Stimulated activated CD8-positive, alpha-beta memory T cell treated with anti-CD3 and anti-CD28 coated beads, Interleukin-12 subunit alpha, Interleukin-12 subunit beta, amount 100 ng/mL, for 4 hours (primary cell): Measurements from ENCODE around the gene KLHL2.
"Not testable (repeated sequence)": the region's sequence is repeated elsewhere in the genome, so short reads cannot be mapped to it uniquely, and the experiment has no call there.

Experiments
- DNase-seq: peaks from one replicate; pipeline ENCODE4 v3.0.0-alpha.2; 2020; ENCODE audit warnings: low read depth

Gene KLHL2

DNA sequence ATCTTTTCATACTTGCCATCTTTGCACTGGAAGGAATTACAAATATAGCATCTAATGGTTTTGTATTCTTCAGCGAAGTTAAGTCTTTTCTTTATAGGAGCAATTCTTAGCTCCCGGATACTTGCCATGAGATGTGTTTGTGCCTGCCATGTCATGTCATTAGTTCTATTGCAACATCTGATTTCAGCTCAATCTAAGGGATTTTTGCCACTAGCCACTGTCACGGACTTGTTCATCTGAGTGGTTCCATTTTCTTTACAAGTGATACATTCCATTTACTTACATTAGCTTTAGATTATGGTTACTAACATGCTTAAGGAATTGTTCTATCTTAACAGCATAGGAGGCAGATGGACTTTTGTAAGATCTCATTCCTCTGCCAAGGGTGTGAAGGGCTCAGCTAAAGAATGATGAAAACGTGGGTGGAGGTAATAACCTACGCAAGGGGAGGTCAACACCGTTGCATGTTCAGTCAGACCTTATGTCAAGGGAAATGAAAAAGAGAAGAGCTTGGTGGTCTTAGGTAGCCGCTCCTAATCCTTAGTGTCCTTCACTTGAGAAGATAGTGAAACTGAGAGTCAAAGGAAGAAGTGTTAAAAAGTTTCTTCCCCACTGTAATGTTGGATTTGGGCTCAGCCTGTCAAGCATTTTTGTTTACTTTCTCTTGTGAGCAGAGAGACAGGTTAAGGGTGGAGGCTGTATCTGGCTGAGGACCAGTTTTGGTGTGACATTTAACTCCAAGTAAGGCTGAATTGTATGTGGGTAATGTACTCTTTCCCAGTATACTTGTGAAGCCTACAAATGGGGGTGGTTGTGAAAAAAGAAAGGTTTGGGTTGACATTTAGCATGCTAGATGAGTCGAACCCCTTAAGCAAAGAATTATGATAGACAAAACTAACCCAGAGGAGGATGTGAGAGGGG is 3.6 kb upstream of the KLHL2 start:
- DNase-seq: no peak

- DNase-seq: no peak
Observed at GRCh38 chr4:165204462-165204830, 2.9 kb upstream of the KLHL2 start.

DNA sequence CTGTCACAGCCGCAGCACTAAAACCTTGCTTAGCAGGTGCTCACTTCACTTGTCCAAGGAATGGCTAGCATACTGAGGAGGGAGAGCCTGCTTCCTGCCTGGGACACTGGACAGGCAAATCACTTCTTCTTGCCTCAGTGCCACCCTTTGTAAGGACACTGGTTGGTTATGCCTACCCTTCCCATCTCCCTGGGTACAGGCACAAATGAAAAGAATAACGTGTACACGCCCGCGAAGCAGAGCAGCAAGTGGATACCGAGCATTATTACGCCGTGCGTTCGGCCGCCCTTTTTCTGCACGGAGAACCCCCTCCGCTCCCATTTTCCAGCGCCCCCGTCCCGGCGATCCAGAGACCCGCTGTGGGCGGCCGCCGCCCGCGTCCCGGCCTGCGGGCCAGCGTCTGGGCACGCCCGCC is 338 bp upstream of the KLHL2 start:
- no peak for DNase-seq

- no peak for DNase-seq
Observed at GRCh38 chr4:165208221-165208652, 876 bp downstream of the KLHL2 start.

DNA sequence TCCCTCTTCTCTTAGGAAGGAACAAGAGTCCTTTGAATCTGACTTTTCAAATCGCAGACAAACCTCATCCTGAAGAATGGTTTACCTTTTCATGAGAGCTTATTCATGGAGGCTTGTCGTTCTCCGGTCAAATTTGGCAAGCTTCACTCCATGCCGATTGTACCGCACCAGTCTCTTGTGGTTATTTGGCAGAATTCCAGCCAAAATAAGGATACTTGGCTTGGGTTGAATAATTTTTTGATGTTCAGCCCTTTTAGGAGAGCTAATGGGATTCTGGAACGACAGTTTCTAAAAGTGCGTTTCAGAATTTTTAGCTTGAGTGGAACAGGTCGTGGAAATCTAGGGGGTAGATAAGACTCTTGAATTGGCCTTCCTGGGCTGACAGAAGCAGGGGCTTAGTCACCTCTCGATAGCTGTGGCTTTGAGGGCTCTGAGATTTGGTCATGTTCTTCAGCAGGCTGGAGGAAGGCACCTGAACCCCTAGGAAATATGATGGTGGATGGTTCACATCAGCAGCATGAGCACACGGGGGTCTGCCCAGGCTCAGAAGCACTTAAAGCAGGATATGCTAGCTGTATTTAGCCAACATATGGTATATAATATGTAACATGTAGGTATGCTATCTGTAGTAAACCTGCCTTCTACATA is 1.5 kb downstream of the KLHL2 start:
- DNase-seq: no peak

- DNase-seq: no peak
Observed at GRCh38 chr4:165209796-165210195, 2.4 kb downstream of the KLHL2 start.

- DNase-seq: no peak
Observed at GRCh38 chr4:165210566-165210965, 3.2 kb downstream of the KLHL2 start.

GRCh38 chr4:165212647-165213046 is 5.3 kb downstream of the KLHL2 start:
- not testable (repeated sequence) for DNase-seq

- DNase-seq: not testable (repeated sequence)
Observed at GRCh38 chr4:165213404-165213803, 6.0 kb downstream of the KLHL2 start.

DNA sequence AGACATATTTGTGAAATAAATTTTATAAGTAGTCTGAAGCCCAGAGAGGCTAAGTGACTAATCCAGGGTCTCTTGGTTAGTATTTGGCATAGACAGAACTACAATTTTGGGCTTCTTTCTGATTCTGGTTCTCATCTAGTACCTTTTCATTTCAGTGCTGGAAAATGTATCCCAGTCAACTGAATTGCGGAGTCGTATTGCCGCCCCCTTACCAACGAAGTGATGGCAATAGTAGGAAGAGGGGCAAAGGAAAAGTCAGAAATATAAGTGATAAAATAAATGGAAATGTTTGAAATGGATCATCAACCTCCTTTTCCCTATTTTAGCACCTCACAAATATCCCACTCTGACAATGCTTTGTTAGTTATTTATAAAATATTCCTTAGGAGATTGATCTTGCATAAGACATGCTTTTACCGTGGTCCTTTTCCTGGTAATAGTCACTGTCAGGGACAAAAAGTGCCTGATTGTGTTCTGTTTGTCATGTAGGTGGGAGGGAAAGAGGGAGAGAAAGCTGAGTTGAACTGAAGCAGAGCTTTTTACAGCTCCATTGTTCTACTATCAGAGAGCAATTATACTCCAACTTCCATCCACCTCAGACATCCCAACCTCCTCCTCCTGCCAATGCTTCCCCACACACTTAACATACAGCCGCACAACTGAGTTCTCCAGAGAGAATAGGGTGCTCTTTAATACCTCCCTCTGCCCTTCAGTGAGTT is 6.8 kb downstream of the KLHL2 start:
- DNase-seq: not testable (repeated sequence)

- DNase-seq: peak; percentile 19
Observed at GRCh38 chr4:165215034-165215751, 7.8 kb downstream of the KLHL2 start.

- DNase-seq: not testable (repeated sequence)
Observed at GRCh38 chr4:165215761-165216487, 8.6 kb downstream of the KLHL2 start.

DNA sequence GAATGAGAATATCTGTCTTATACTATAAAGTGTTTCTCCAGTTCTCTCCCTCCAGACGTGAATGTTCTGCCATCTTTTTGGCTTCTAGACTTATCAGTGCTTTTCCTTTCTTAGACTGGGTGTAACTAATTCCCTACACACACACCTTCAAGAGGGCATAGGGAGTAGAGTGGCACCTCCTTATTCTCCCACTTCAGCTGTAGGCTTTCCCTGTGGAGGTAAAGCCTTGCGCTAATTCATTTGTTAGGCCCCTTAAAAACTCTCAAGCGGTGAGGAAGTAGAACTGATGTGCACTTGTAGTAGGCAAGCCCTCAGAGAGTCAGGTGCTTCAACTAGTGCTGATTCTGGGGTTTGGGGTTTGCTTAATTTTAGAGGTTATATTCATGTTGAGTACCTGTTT is 10.0 kb downstream of the KLHL2 start:
- DNase-seq: no peak

DNA sequence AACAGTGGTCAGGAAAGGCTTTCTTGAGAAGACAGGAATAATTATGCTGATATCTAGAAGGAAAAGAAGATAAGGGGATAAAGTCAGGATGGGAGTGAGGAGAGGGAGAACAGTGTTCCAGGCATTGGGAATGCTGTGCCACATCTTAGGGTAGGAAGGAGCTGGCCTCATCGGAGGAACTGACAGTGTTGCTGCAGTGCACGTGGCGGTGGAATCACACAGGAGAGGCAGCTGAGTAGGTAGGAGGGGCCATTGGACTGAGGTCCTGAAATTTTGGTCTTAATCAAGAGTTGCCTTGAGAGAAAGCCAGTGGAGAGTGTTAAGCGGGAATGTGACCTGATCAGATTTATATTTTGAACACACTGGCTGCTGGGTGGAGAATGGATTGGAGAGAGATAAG is 13.9 kb downstream of the KLHL2 start:
- not testable (repeated sequence) for DNase-seq

DNA sequence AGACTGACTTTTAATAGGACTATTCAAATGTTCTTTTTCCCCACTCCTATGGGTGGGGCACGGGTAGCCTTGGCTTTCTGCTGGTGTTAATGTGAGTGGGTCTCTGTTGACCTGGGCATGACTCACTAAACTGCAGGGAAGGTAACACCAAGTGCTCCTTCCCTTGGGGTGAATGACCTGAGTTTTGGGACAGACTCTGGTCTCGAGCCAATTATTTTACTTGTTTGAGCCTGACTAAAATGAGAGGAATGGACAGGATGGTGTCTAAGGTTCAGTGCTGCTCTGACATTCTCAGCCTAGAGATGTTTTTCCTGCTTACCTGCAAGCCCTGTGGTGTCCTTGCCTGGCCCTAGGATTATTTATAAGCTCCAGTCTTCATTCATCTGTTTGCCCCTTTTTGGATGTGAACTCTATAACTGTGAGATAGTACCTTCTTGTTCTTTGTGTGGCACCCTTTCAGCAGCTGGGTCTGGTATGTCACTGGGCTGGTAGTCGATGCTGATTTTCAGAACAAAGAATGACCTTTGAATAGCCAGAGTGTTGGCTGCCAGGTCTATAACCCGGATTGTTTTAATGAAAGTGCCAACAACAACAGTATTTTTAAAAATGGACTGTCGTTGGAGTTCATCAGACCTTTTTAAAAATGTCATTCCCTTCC is 14.8 kb downstream of the KLHL2 start:
- DNase-seq: not testable (repeated sequence)

GRCh38 chr4:165222651-165222994 is 15.3 kb downstream of the KLHL2 start:
- no peak for DNase-seq

GRCh38 chr4:165227401-165227800 is 20.0 kb downstream of the KLHL2 start:
- DNase-seq: not testable (repeated sequence)

DNA sequence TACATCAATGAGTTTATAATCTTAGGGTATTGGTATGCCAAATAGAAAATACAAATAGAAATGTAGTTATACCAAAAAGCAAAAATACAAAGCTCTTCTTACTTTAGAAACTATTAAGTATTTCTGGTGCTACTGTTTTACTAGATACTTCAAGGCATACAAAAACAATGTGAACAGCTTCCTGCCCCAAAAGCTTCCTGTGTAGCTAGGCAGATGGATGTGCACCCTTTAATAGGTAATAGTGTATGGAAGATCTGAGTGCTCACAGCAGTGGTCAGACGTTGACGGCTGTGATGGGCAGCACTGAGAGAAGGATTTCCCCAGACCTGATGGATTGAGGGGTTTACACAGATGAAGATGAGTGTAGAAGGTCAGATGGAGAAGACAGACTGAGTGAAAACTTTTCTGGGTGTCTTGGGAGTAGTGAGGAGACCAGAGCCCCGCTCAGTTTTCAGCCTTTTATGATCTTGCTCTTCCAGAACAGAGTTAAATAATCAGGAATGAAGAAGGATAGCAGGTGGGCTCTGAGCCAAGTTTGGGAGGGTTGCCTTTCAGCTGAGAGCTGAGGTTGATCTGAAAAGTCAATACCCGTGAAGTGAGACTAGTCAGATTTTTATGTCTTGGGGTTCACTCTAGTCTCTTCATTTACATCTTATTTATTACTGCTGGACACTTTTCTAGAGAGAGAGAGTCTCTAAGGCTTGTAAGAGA is 22.3 kb downstream of the KLHL2 start:
- not testable (repeated sequence) for DNase-seq

GRCh38 chr4:165232623-165233433 is 25.5 kb downstream of the KLHL2 start:
- not testable (repeated sequence) for DNase-seq
